Measurements from ENCODE around the gene PLCG2. TPM values are rescaled to one million over a fixed set of nuclear protein-coding genes. Genes with fewer than 3 reads are reported as not detected.

Gene PLCG2
- total RNA-seq, 1 experiment from 2014 or later: 574 TPM

GRCh38 chr16:81837312-81837751 is 58.2 kb downstream of the PLCG2 start:
- H3K4me1 ChIP-seq (ENCODE audit: low read length): peaks cover 100% of the 10 kb centered on the region
- peak overlapping the region; percentile 12; the same call in 1 of the 2 replicates for H3K4me3 ChIP-seq (ENCODE audit: low read length)
- no peaks in the 10 kb centered on the region for H3K27me3 ChIP-seq (ENCODE audit: low read length)
- H4K20me1 ChIP-seq (ENCODE audit: insufficient read depth, low read depth, low read length): peaks cover 5% of the 10 kb centered on the region; the same call in 1 of the 2 replicates
- H3K9me3 ChIP-seq (ENCODE audit: low read length): no peaks in the 10 kb centered on the region
- H3K9ac ChIP-seq (ENCODE audit: low read length): peak overlapping the region; percentile 68
- no peak overlapping the region for H2AFZ ChIP-seq (ENCODE audit: low read length)
- H3K4me2 ChIP-seq (ENCODE audit: low read depth, low read length, poor library complexity, severe bottlenecking): peak overlapping the region; percentile 97
- H3K36me3 ChIP-seq (ENCODE audit: insufficient read depth, low read length): peaks cover 40% of the 10 kb centered on the region
- H3K9me2 ChIP-seq (replicated peaks; ENCODE audit: insufficient read depth, low read length): no peaks in the 10 kb centered on the region
- DNase-seq: peak; percentile 78
- peaks cover 93% of the 10 kb centered on the region for H3K79me2 ChIP-seq (ENCODE audit: low read length)
- peak overlapping the region; percentile 98 for H3K27ac ChIP-seq (ENCODE audit: low read length)

GRCh38 chr16:81838794-81839193 is 59.7 kb downstream of the PLCG2 start:
- Histone ChIP-seq H3K4me1 (ENCODE audit: low read length) (peaks cover 100% of the 10 kb centered on the region), H3K9me3 (ENCODE audit: low read length) (no peaks in the 10 kb centered on the region), H4K20me1 (ENCODE audit: insufficient read depth, low read depth, low read length) (peaks cover 18% of the 10 kb centered on the region; the same call in 1 of the 2 replicates), H3K79me2 (ENCODE audit: low read length) (peaks cover 93% of the 10 kb centered on the region), H3K27me3 (ENCODE audit: low read length) (no peaks in the 10 kb centered on the region), H3K9ac (ENCODE audit: low read length) (peak overlapping the region; percentile 57), H3K27ac (ENCODE audit: low read length) (peak overlapping the region; percentile 98), H2AFZ (ENCODE audit: low read length) (no peak overlapping the region), H3K4me2 (ENCODE audit: low read depth, low read length, poor library complexity, severe bottlenecking) (peak overlapping the region; percentile 64), H3K9me2 (replicated peaks; ENCODE audit: insufficient read depth, low read length) (no peaks in the 10 kb centered on the region), H3K4me3 (ENCODE audit: low read length) (peak overlapping the region; percentile 29), H3K36me3 (ENCODE audit: insufficient read depth, low read length) (peaks cover 46% of the 10 kb centered on the region)
- DNase-seq: peak; percentile 87

GRCh38 chr16:81841722-81842121 is 62.6 kb downstream of the PLCG2 start:
- Histone ChIP-seq H3K79me2 (ENCODE audit: low read length) (peaks cover 95% of the 10 kb centered on the region), H3K9ac (ENCODE audit: low read length) (peak overlapping the region; percentile 47), H3K27me3 (ENCODE audit: low read length) (no peaks in the 10 kb centered on the region), H2AFZ (ENCODE audit: low read length) (no peak overlapping the region), H3K9me2 (replicated peaks; ENCODE audit: insufficient read depth, low read length) (no peaks in the 10 kb centered on the region), H3K9me3 (ENCODE audit: low read length) (no peaks in the 10 kb centered on the region), H3K4me2 (ENCODE audit: low read depth, low read length, poor library complexity, severe bottlenecking) (peak overlapping the region; percentile 4), H3K36me3 (ENCODE audit: insufficient read depth, low read length) (peaks cover 52% of the 10 kb centered on the region), H3K4me3 (ENCODE audit: low read length) (no peak overlapping the region), H4K20me1 (ENCODE audit: insufficient read depth, low read depth, low read length) (peaks cover 32% of the 10 kb centered on the region), H3K4me1 (ENCODE audit: low read length) (peaks cover 98% of the 10 kb centered on the region), H3K27ac (ENCODE audit: low read length) (peak overlapping the region; percentile 98)
- peak; percentile 75 for DNase-seq

GRCh38 chr16:81842564-81843242 is 63.6 kb downstream of the PLCG2 start:
- no peak overlapping the region for H2AFZ ChIP-seq (ENCODE audit: low read length)
- no peaks in the 10 kb centered on the region for H3K9me2 ChIP-seq (replicated peaks; ENCODE audit: insufficient read depth, low read length)
- peaks cover 95% of the 10 kb centered on the region for H3K79me2 ChIP-seq (ENCODE audit: low read length)
- H3K4me3 ChIP-seq (ENCODE audit: low read length): peak overlapping the region; percentile 6; the same call in 1 of the 2 replicates
- H3K36me3 ChIP-seq (ENCODE audit: insufficient read depth, low read length): peaks cover 51% of the 10 kb centered on the region
- H3K27ac ChIP-seq (ENCODE audit: low read length): peak overlapping the region; percentile 98
- H4K20me1 ChIP-seq (ENCODE audit: insufficient read depth, low read depth, low read length): peaks cover 32% of the 10 kb centered on the region
- no peaks in the 10 kb centered on the region for H3K27me3 ChIP-seq (ENCODE audit: low read length)
- peak overlapping the region; percentile 20; the same call in 1 of the 2 replicates for H3K9ac ChIP-seq (ENCODE audit: low read length)
- H3K4me2 ChIP-seq (ENCODE audit: low read depth, low read length, poor library complexity, severe bottlenecking): peak overlapping the region; percentile 5
- H3K4me1 ChIP-seq (ENCODE audit: low read length): peaks cover 98% of the 10 kb centered on the region
- no peak for DNase-seq
- no peaks in the 10 kb centered on the region for H3K9me3 ChIP-seq (ENCODE audit: low read length)

GRCh38 chr16:81843243-81843582 is 64.1 kb downstream of the PLCG2 start:
- H3K36me3 ChIP-seq (ENCODE audit: insufficient read depth, low read length): peaks cover 48% of the 10 kb centered on the region
- DNase-seq: no peak
- H3K9me3 ChIP-seq (ENCODE audit: low read length): no peaks in the 10 kb centered on the region
- H3K79me2 ChIP-seq (ENCODE audit: low read length): peaks cover 95% of the 10 kb centered on the region
- no peak overlapping the region for H2AFZ ChIP-seq (ENCODE audit: low read length)
- peak overlapping the region; percentile 98 for H3K27ac ChIP-seq (ENCODE audit: low read length)
- no peaks in the 10 kb centered on the region for H3K27me3 ChIP-seq (ENCODE audit: low read length)
- peaks cover 38% of the 10 kb centered on the region for H4K20me1 ChIP-seq (ENCODE audit: insufficient read depth, low read depth, low read length)
- H3K9ac ChIP-seq (ENCODE audit: low read length): peak overlapping the region; percentile 20; the same call in 1 of the 2 replicates
- H3K4me3 ChIP-seq (ENCODE audit: low read length): no peak overlapping the region
- peaks cover 98% of the 10 kb centered on the region for H3K4me1 ChIP-seq (ENCODE audit: low read length)
- H3K4me2 ChIP-seq (ENCODE audit: low read depth, low read length, poor library complexity, severe bottlenecking): peak overlapping the region; percentile 5
- no peaks in the 10 kb centered on the region for H3K9me2 ChIP-seq (replicated peaks; ENCODE audit: insufficient read depth, low read length)

GRCh38 chr16:81843683-81844082 is 64.6 kb downstream of the PLCG2 start:
- peaks cover 98% of the 10 kb centered on the region for H3K4me1 ChIP-seq (ENCODE audit: low read length)
- no peak overlapping the region for H2AFZ ChIP-seq (ENCODE audit: low read length)

GRCh38 chr16:81846105-81846504 is 67.0 kb downstream of the PLCG2 start:
- Histone ChIP-seq H3K9ac (ENCODE audit: low read length) (no peak overlapping the region), H3K27me3 (ENCODE audit: low read length) (no peaks in the 10 kb centered on the region), H3K9me2 (replicated peaks; ENCODE audit: insufficient read depth, low read length) (no peaks in the 10 kb centered on the region), H3K4me2 (ENCODE audit: low read depth, low read length, poor library complexity, severe bottlenecking) (no peak overlapping the region), H3K36me3 (ENCODE audit: insufficient read depth, low read length) (peaks cover 53% of the 10 kb centered on the region), H4K20me1 (ENCODE audit: insufficient read depth, low read depth, low read length) (peaks cover 61% of the 10 kb centered on the region), H3K9me3 (ENCODE audit: low read length) (no peaks in the 10 kb centered on the region), H2AFZ (ENCODE audit: low read length) (no peak overlapping the region), H3K4me1 (ENCODE audit: low read length) (peaks cover 98% of the 10 kb centered on the region), H3K27ac (ENCODE audit: low read length) (peak overlapping the region; percentile 98), H3K79me2 (ENCODE audit: low read length) (peaks cover 99% of the 10 kb centered on the region), H3K4me3 (ENCODE audit: low read length) (no peak overlapping the region)
- DNase-seq: no peak

More at GRCh38 chr16:81843683-81844082, 64.6 kb downstream of the PLCG2 start:
- peak overlapping the region; percentile 5 for H3K4me2 ChIP-seq (ENCODE audit: low read depth, low read length, poor library complexity, severe bottlenecking)
- H4K20me1 ChIP-seq (ENCODE audit: insufficient read depth, low read depth, low read length): peaks cover 42% of the 10 kb centered on the region
- H3K9me2 ChIP-seq (replicated peaks; ENCODE audit: insufficient read depth, low read length): no peaks in the 10 kb centered on the region
- no peak for DNase-seq
- H3K9me3 ChIP-seq (ENCODE audit: low read length): no peaks in the 10 kb centered on the region
- H3K27ac ChIP-seq (ENCODE audit: low read length): peak overlapping the region; percentile 98
- peaks cover 98% of the 10 kb centered on the region for H3K79me2 ChIP-seq (ENCODE audit: low read length)
- H3K4me3 ChIP-seq (ENCODE audit: low read length): no peak overlapping the region
- H3K36me3 ChIP-seq (ENCODE audit: insufficient read depth, low read length): peaks cover 48% of the 10 kb centered on the region
- H3K9ac ChIP-seq (ENCODE audit: low read length): no peak overlapping the region
- no peaks in the 10 kb centered on the region for H3K27me3 ChIP-seq (ENCODE audit: low read length)

- H3K4me1 ChIP-seq (ENCODE audit: low read length): peaks cover 97% of the 10 kb centered on the region
- H2AFZ ChIP-seq (ENCODE audit: low read length): no peak overlapping the region
- no peaks in the 10 kb centered on the region for H3K9me3 ChIP-seq (ENCODE audit: low read length)
- H4K20me1 ChIP-seq (ENCODE audit: insufficient read depth, low read depth, low read length): peaks cover 54% of the 10 kb centered on the region
- H3K36me3 ChIP-seq (ENCODE audit: insufficient read depth, low read length): peaks cover 57% of the 10 kb centered on the region
- peak overlapping the region; percentile 9; the same call in 1 of the 2 replicates for H3K9ac ChIP-seq (ENCODE audit: low read length)
- no peaks in the 10 kb centered on the region for H3K27me3 ChIP-seq (ENCODE audit: low read length)
- DNase-seq: no peak
- no peak overlapping the region for H3K4me3 ChIP-seq (ENCODE audit: low read length)
- peak overlapping the region; percentile 98 for H3K27ac ChIP-seq (ENCODE audit: low read length)
- H3K79me2 ChIP-seq (ENCODE audit: low read length): peaks cover 97% of the 10 kb centered on the region
- H3K4me2 ChIP-seq (ENCODE audit: low read depth, low read length, poor library complexity, severe bottlenecking): peak overlapping the region; percentile 11
- no peaks in the 10 kb centered on the region for H3K9me2 ChIP-seq (replicated peaks; ENCODE audit: insufficient read depth, low read length)
These were observed 69.3 kb downstream of the PLCG2 start for GRCh38 chr16:81848306-81848853.
